GM21576 (cell line): Measurements from ENCODE around the gene IFI27L1.

ENCODE experiments used
- ATAC-seq: cut with Tn5 transposase; IDR thresholded peaks from one replicate; pipeline ENCODE4 v1.9.1; 2021; ENCODE audit warnings: mild to moderate bottlenecking, moderate library complexity; ENCODE audit not compliant: unreplicated experiment

The IFI27L1 gene

DNA sequence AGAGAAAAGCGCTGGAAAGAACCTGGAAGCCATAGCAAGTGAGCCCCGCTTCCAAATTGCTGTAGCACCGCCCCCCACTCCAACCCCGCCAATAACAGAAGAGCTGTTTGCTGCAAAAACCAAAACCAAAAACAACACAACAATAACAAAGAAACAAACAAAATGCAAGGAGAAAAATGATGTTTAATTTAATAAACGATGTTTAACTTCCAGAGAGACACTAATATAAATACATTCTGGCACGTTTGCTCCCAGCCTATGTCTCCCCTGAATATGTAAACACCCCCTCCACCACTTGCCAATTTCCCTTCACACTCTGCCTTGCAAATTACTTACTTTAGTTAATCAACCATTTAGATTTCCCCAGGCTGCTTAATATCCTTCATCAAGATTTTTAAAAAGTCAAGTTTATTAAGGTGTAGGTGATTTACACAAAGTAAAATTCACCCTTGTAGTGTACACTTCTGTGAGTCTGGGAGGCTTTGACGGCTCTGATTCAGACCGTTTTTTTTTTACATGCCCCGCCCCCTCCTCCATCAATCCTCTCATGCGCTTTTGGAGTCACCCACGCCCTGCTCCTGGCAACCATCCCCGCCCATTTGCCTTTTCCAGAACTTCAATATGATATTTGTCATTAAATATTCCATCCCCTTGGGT is 48.8 kb downstream of the IFI27L1 start:
- ATAC-seq = no peak

GRCh38 chr14:94132285-94132887 is 51.3 kb downstream of the IFI27L1 start:
- ATAC-seq = peak; percentile 45

DNA sequence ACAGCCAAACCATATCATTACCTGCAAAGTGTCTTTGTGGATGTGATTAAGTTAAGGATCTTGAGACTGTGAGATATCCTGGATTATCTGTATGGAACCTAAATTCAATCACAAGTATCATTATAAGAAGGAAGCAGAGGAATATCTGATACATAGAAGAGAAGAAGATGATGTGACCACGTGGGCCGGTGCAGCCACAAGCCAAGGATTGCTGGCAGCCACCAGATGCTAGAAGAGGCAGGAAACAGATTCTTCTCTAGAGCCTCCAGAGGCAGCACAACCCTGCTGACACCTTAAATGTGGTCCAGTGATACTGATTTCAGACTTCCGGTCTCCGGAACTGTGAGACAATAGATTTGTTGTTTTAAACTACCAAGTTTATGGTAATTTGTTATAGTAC is 54.4 kb downstream of the IFI27L1 start:
- no peak for ATAC-seq

DNA sequence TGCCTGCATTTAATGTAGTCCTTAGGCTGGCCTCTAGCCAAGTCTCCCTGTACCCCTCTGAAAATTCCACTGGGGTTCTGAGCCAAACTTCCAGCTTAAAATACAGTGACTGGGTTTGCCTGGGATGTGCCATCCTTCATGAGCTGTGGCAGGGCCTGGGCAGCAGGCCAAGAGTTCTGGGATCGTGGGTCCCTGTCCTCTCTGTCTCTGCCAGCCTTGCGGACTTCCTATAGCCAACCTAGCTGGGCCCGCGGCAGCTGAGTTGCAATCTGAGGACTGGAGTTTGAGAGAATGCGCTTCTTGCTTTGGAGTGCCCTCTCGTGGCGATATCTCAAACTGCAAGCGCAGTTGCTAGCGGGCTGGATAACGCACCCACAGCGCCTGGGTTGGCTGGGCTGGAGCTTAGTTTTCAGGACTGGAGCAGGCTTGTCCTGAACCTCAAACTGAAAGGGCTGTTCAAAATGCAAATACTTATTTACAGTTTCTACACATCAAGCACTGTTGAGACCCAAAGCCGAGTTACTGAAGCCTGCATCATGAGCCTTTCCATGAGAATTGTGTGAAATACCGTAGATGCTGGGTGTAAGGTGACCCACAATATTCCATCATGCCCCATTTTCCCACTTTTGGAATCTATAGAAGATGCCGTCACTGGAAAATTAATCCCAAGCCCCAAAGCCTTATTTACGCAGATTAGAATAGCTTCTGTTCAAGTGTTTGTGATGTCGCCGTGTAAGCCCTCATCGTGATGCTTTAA is 55.6 kb downstream of the IFI27L1 start:
- no peak for ATAC-seq

DNA sequence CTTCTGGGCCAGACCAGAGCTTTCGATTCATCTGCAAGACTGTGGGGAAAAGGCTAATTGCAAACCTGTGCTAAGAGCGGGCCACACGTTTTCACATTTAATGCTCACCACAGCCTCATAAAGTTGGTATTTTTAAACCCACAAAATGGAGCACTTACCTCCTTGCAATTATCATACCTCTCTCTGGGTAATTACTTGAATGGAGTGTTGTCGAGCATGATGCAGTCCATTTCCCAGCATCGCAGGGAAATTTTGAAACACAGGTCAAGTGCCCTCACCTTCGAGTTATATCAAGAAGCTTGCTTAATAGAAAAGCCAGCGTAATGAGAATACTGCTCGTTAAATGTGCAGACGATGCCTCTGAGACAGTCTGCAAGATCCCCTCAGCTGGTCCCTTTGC is 57.1 kb downstream of the IFI27L1 start:
- ATAC-seq = no peak

DNA sequence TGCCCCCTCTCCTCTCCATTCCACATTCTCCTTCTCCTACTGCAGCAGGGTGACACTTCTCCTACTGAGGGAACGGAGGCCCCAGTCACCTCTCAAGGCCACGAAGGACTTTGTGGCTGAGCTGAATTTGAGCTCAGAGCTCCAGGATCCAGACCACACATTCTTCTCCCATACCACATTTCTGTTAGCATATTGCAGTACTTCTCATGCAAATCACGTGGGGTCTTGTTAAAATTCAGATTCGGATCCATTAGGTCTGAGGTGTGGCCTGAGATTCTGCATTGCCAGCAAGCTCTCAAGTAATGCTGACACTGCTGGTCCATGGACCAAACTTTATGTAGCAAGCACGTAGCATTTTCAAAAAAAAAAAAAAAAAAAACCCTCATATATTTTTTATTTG is 57.9 kb downstream of the IFI27L1 start:
- ATAC-seq = no peak

DNA sequence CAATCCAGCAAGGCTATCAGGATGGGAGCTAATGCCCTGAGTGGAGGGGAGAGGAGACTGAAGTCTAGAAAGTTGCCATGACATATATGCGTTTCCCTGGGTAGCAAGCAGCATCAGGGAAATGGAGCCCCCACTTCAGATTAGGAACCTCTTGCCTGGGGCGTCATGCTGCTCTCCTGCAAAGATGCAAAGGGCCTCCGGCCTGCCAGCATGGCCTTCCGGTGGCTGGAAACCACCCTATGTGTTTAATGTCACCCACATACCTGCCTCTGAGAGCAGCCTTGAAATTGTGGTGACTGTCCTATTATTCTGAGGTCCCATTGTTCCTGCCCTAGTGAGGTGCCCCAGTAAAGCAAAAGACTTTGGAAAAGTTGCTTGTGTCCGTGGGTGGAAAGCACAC is 58.3 kb downstream of the IFI27L1 start:
- no peak for ATAC-seq

DNA sequence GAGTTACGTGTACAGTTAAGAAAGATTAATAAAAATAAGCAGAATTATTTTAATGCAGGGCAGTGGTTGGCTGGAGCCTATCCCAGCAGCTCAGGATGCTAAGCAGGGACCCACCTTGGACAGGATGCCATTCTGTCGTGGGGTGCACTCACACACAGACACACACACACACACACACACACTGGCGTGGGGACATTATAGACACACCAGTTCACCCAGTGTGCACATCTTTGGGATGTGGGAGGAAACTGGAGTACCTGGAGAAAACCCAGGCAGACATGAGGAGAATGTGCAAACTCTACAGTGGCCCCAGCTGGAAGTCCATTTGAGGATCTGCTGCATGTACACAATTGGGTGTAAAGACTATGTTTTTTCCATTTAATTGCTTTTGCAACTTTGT is 61.1 kb downstream of the IFI27L1 start:
- no peak for ATAC-seq

DNA sequence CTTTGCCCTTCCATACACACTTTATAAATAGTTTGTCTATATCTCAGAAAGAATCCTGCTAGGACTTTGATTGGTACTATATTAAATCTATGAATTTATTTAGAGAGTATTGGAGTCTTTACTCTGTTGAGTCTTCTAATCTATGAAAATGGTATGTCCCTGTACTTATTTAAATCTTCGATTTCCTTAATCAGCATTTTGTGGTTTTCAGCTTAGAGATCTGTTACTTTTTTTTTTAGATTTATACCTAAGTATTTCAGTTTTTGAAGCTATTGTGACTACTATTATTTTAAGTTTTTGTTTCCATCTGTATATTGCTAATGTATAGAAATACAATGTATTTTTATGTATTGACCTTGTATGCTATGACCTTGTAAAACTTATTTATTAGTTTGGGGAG is 61.7 kb downstream of the IFI27L1 start:
- ATAC-seq = no peak

DNA sequence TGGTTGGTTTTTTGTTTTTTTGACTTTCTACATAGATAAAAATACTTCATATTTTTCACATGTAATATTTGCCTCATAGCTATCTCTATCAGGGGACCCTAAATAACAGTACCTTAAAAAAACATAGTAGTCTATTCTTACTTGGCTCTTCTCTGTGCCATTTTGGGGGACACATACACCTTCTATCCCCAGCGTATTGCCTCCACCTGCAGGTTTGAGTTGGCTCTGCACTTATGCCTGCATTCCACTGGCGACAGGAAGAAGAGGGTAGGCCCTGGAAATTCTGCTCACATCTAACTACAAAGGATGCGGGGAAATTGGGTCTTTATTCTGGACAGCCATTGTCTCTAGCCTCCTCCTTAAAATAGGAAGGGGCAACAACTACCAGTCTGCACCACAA is 62.1 kb downstream of the IFI27L1 start:
- ATAC-seq = no peak

- no peak for ATAC-seq
These were observed 62.6 kb downstream of the IFI27L1 start for GRCh38 chr14:94143711-94144110.

DNA sequence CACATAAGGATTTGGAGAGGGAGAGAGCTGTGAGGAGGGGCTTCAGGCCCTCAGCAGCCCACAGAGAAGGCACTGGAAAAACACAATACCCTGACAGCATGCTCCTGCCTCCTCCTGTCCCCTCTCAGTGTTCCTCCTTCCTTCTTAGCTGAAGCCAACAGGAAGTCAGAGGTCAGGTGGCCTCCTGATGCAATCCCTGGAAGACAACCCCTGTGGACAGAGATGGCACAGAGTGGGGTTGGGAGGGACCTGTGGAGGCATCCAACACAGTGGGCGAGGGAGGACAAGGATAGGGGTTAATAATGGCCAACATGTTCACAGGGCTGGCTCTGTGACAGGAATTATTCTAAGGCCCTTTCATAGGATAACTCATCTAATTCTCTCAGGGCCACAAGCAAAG is 63.7 kb downstream of the IFI27L1 start:
- no peak for ATAC-seq

GRCh38 chr14:94145902-94146527 is 64.9 kb downstream of the IFI27L1 start:
- ATAC-seq = no peak
